ENCODE results near the gene PTPRA. TPM values are rescaled to one million over a fixed set of nuclear protein-coding genes. Genes with fewer than 3 reads are reported as not detected.

PTPRA gene
- total and polyA plus RNA-seq, 2 of the 4 experiments (the other 2 are of a cell fraction) = 35.0 to 50.0 TPM

DNA sequence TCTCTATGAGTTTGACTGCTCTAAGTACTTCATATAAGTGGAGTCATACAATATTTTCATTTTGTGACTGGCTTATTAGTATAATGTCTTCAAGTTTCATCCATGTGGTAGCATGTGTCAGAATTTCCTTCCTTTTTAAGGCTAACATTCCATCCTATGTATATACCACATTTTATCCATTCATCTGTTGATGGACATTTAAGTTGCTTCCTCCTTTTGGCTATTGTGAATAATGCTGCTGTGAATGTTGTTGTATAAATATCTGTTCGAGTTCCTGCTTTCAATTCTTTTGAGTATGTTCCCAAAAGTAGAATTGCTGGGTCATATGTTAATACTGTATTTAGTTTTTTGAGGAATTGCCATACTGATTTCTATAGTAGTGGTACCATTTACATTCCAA, 79.5 kb downstream of the PTPRA start:
- no peaks in the 10 kb centered on the region for H3K27me3 ChIP-seq (ENCODE audit: control insufficient read depth, insufficient read depth, low read length)
- H3K4me1 ChIP-seq (ENCODE audit: control insufficient read depth, insufficient read depth, low read length) = peaks cover 3% of the 10 kb centered on the region; the same call in 1 of the 2 replicates
- no peak overlapping the region for H3K14ac ChIP-seq (replicated peaks; ENCODE audit: low read depth, low read length)
- H2BK20ac ChIP-seq (ENCODE audit: low read depth, low read length) = no peak overlapping the region
- H4K20me1 ChIP-seq (ENCODE audit: insufficient read depth, low read length) = no peaks in the 10 kb centered on the region
- BruUV-seq (replicated peaks) = no TSS peak
- no peak overlapping the region for H4K8ac ChIP-seq (ENCODE audit: low read depth in 2 of 2, low read length in 2 of 2)
- no peak overlapping the region for H3K4me2 ChIP-seq (ENCODE audit: low read depth, low read length)
- H3K79me1 ChIP-seq (ENCODE audit: low read depth in 1 of 2, low read length in 2 of 2) = peaks cover 11 to 31% of the 10 kb centered on the region in 2 experiments
- H3K9ac ChIP-seq (ENCODE audit: low read depth, low read length) = no peak overlapping the region
- no peak overlapping the region for H2BK15ac ChIP-seq (ENCODE audit: low read depth, low read length)
- no peak overlapping the region for H2BK5ac ChIP-seq (ENCODE audit: low read depth, low read length, poor library complexity, severe bottlenecking)
- in situ Hi-C loops (cut with MboI; ENCODE audit: low sequenced_read_pairs) (no loop called here), dilution Hi-C loops (cut with HindIII; ENCODE audit: low sequenced_read_pairs, unreplicated experiment) (no loop called here), intact Hi-C loops (cut with micrococcal nuclease) (no loop called here)
- no peak overlapping the region for H4K5ac ChIP-seq (ENCODE audit: low read depth, low read length)
- H4K91ac ChIP-seq (ENCODE audit: insufficient read depth, low read depth, low read length) = no peak overlapping the region
- H3K4ac ChIP-seq (ENCODE audit: low read depth, low read length) = no peak overlapping the region
- no CpG with 5 or more reads among the region's 1 CpG for WGBS, 2 experiments (ENCODE audit: extremely low coverage in 2 of 2, insufficient read length in 1 of 2)
- H3K23ac ChIP-seq (ENCODE audit: low read depth, low read length) = no peak overlapping the region
- ChIA-PET POLR2A (ENCODE audit: unreplicated experiment) (no interaction called here), CTCF (interaction anchor here (0.6 kb wide), 1 partner anchor 13 kb away, joined by 4 read pairs; no protein-coding TSS in a partner anchor)
- ATAC-seq (ENCODE audit: low read depth) (no peak), DNase-seq (no peak)
- H3K4me3 ChIP-seq (ENCODE audit: insufficient read depth, low read depth, low read length) = no peak overlapping the region
- no peak overlapping the region for H2AFZ ChIP-seq (replicated peaks; ENCODE audit: low read length, poor library complexity)
- no peak overlapping the region for H3K56ac ChIP-seq (ENCODE audit: extremely low read depth, insufficient read depth, low read length)
- no peak overlapping the region for H2BK120ac ChIP-seq (ENCODE audit: low read depth, low read length)
- H3K27ac ChIP-seq (ENCODE audit: insufficient read depth, low read length) = no peak overlapping the region
- TF ChIP-seq RCOR1 (IDR thresholded peaks at IDR 0.05; ENCODE audit: insufficient replicate concordance, low read length) (no peak), RFX5 (IDR thresholded peaks at IDR 0.05; ENCODE audit: low read depth, low read length) (no peak), FOS (IDR thresholded peaks at IDR 0.05; ENCODE audit: low read depth, low read length) (no peak), CHD1 (IDR thresholded peaks at IDR 0.05; ENCODE audit: low read depth, low read length) (no peak), CEBPB (IDR thresholded peaks at IDR 0.05; ENCODE audit: low read depth, low read length) (no peak), MAZ (IDR thresholded peaks at IDR 0.05; ENCODE audit: borderline replicate concordance, low read depth, low read length) (no peak), NFE2L2 (IDR thresholded peaks at IDR 0.05; ENCODE audit: low read depth, low read length) (no peak), POLR2A (IDR thresholded peaks at IDR 0.05; ENCODE audit: low read depth, low read length) (no peak), MAFK (IDR thresholded peaks at IDR 0.05; ENCODE audit: low read depth, low read length) (no peak)
- TF ChIP-seq, protein P1, sequence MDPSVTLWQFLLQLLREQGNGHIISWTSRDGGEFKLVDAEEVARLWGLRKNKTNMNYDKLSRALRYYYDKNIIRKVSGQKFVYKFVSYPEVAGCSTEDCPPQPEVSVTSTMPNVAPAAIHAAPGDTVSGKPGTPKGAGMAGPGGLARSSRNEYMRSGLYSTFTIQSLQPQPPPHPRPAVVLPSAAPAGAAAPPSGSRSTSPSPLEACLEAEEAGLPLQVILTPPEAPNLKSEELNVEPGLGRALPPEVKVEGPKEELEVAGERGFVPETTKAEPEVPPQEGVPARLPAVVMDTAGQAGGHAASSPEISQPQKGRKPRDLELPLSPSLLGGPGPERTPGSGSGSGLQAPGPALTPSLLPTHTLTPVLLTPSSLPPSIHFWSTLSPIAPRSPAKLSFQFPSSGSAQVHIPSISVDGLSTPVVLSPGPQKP (IDR thresholded peaks at IDR 0.05; ENCODE audit: borderline replicate concordance, low read depth, low read length) = no peak
- TF ChIP-seq, protein P2, sequence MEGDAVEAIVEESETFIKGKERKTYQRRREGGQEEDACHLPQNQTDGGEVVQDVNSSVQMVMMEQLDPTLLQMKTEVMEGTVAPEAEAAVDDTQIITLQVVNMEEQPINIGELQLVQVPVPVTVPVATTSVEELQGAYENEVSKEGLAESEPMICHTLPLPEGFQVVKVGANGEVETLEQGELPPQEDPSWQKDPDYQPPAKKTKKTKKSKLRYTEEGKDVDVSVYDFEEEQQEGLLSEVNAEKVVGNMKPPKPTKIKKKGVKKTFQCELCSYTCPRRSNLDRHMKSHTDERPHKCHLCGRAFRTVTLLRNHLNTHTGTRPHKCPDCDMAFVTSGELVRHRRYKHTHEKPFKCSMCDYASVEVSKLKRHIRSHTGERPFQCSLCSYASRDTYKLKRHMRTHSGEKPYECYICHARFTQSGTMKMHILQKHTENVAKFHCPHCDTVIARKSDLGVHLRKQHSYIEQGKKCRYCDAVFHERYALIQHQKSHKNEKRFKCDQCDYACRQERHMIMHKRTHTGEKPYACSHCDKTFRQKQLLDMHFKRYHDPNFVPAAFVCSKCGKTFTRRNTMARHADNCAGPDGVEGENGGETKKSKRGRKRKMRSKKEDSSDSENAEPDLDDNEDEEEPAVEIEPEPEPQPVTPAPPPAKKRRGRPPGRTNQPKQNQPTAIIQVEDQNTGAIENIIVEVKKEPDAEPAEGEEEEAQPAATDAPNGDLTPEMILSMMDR (conservative IDR thresholded peaks at IDR 0.05; ENCODE audit: low read depth, low read length) = no peak
- 0 out of 2 replicates have a peak, but pooled peaks cover 4% of the 10 kb centered on the region for H3K9me1 ChIP-seq (ENCODE audit: insufficient read depth, low read length)
- no peaks in the 10 kb centered on the region for H3K9me3 ChIP-seq (ENCODE audit: control insufficient read depth, insufficient read depth, low read length)
- H3K18ac ChIP-seq (ENCODE audit: low read depth, low read length) = no peak overlapping the region
- H2AK9ac ChIP-seq (replicated peaks; ENCODE audit: low read depth, low read length, poor library complexity) = no peak overlapping the region
- H3K36me3 ChIP-seq (ENCODE audit: control insufficient read depth, insufficient read depth, low read length) = peaks cover 5% of the 10 kb centered on the region
- no peak overlapping the region for H2AK5ac ChIP-seq (ENCODE audit: low read depth, low read length)

All from IMR-90 (cell line).